C4-2B (cell line): ENCODE measurements around the gene ARL14EPL.

Experiments
- CTCF ChIP-seq: fragments of 450-650 bp; conservative IDR thresholded peaks from 2 replicates; pipeline ENCODE4 v1.5.1; 2017; ENCODE audit warnings: mild to moderate bottlenecking
- ZFX ChIP-seq: fragments of 450-650 bp; IDR thresholded peaks from 2 replicates; pipeline ENCODE4 v1.6.1; 2017

GRCh38 chr5:115985802-115986757 lies 46.2 kb upstream of the ARL14EPL start:
- no peak for TF ChIP-seq ZFX
- no peak for TF ChIP-seq CTCF
